HEK293 (cell line): ENCODE measurements around the gene SLC16A5.
A peak's percentile ranks its signal among the peaks of the same experiment; 100 is the strongest.

Source experiments
- MYNN ChIP-seq: fragments of 450-650 bp; formaldehyde crosslinking; IDR thresholded peaks from 2 replicates; pipeline ENCODE4 v1.5.1; 2016; ENCODE audit warnings: missing biosample characterization, missing genetic modification characterization, borderline replicate concordance
- PRDM6 ChIP-seq: fragments of 450-650 bp; formaldehyde crosslinking; IDR thresholded peaks from 2 replicates; pipeline ENCODE4 v1.5.1; 2017; ENCODE audit warnings: missing biosample characterization, missing genetic modification characterization
- ZBTB21 ChIP-seq: fragments of 450-650 bp; formaldehyde crosslinking; IDR thresholded peaks from 2 replicates; pipeline ENCODE4 v1.5.1; 2017; ENCODE audit warnings: missing biosample characterization, missing genetic modification characterization
- ZBTB48 ChIP-seq: fragments of 450-650 bp; formaldehyde crosslinking; IDR thresholded peaks from 2 replicates; pipeline ENCODE4 v1.5.1; 2016; ENCODE audit warnings: missing biosample characterization, missing genetic modification characterization
- ZBTB8A ChIP-seq: fragments of 450-650 bp; formaldehyde crosslinking; IDR thresholded peaks from 2 replicates; pipeline ENCODE4 v1.5.1; 2016; ENCODE audit warnings: missing biosample characterization, missing genetic modification characterization
- ZNF175 ChIP-seq: fragments of 450-650 bp; formaldehyde crosslinking; IDR thresholded peaks from 2 replicates; pipeline ENCODE4 v1.5.1; 2016; ENCODE audit warnings: missing biosample characterization, missing genetic modification characterization
- ZNF2 ChIP-seq: fragments of 450-650 bp; formaldehyde crosslinking; IDR thresholded peaks from 2 replicates; pipeline ENCODE4 v1.5.1; 2016; ENCODE audit warnings: missing biosample characterization, missing genetic modification characterization
- ZNF341 ChIP-seq: fragments of 450-650 bp; formaldehyde crosslinking; IDR thresholded peaks from 2 replicates; pipeline ENCODE4; 2016; ENCODE audit warnings: low read depth, missing biosample characterization, missing genetic modification characterization
- ZNF404 ChIP-seq: fragments of 450-650 bp; formaldehyde crosslinking; IDR thresholded peaks from 2 replicates; pipeline ENCODE4 v1.5.1; 2017; ENCODE audit warnings: missing biosample characterization, missing genetic modification characterization
- ZNF416 ChIP-seq: fragments of 450-650 bp; formaldehyde crosslinking; IDR thresholded peaks from 2 replicates; pipeline ENCODE4 v1.5.1; 2016; ENCODE audit warnings: missing biosample characterization, missing genetic modification characterization
- ZNF473 ChIP-seq: fragments of 450-650 bp; formaldehyde crosslinking; IDR thresholded peaks from 2 replicates; pipeline ENCODE4 v1.5.1; 2017; ENCODE audit warnings: missing biosample characterization, missing genetic modification characterization
- ZNF518A ChIP-seq: fragments of 450-650 bp; formaldehyde crosslinking; conservative IDR thresholded peaks from 2 replicates; pipeline ENCODE4 v1.5.1; 2016; ENCODE audit warnings: low read depth, missing biosample characterization, missing genetic modification characterization
- ZNF561 ChIP-seq: fragments of 450-650 bp; IDR thresholded peaks from 2 replicates; pipeline ENCODE4 v1.5.1; 2018; ENCODE audit warnings: missing biosample characterization, missing genetic modification characterization, borderline replicate concordance
- ZNF580 ChIP-seq: fragments of 450-650 bp; formaldehyde crosslinking; IDR thresholded peaks from 2 replicates; pipeline ENCODE4 v1.5.1; 2016; ENCODE audit warnings: missing biosample characterization, missing genetic modification characterization
- ZNF596 ChIP-seq: fragments of 450-650 bp; IDR thresholded peaks from 2 replicates; pipeline ENCODE4 v1.5.0; 2018; ENCODE audit warnings: missing biosample characterization, mild to moderate bottlenecking, missing genetic modification characterization, moderate library complexity
- ZNF624 ChIP-seq: fragments of 450-650 bp; formaldehyde crosslinking; IDR thresholded peaks from 2 replicates; pipeline ENCODE4 v1.5.1; 2017; ENCODE audit warnings: missing biosample characterization, missing genetic modification characterization
- ZNF660 ChIP-seq: fragments of 450-650 bp; IDR thresholded peaks from 2 replicates; pipeline ENCODE4 v1.5.1; 2018; ENCODE audit warnings: missing biosample characterization, mild to moderate bottlenecking, missing genetic modification characterization
- ZNF777 ChIP-seq: fragments of 450-650 bp; formaldehyde crosslinking; IDR thresholded peaks from 2 replicates; pipeline ENCODE4 v1.5.1; 2017; ENCODE audit warnings: missing biosample characterization, missing genetic modification characterization, borderline replicate concordance
- TF ChIP-seq, protein P1 (sequence below): fragments of 450-650 bp; formaldehyde crosslinking; IDR thresholded peaks from 2 replicates; pipeline ENCODE4 v1.5.1; 2016; ENCODE audit warnings: missing biosample characterization, missing genetic modification characterization
- TF ChIP-seq, protein P2 (sequence below): fragments of 450-650 bp; formaldehyde crosslinking; IDR thresholded peaks from 2 replicates; pipeline ENCODE4 v1.5.1; 2017; ENCODE audit warnings: missing biosample characterization, missing genetic modification characterization
- TF ChIP-seq, protein P3 (sequence below): fragments of 450-650 bp; formaldehyde crosslinking; IDR thresholded peaks from 2 replicates; pipeline ENCODE4 v1.5.1; 2016; ENCODE audit warnings: missing biosample characterization, missing genetic modification characterization
- TF ChIP-seq, protein P4 (sequence below): fragments of 450-650 bp; formaldehyde crosslinking; IDR thresholded peaks from 2 replicates; pipeline ENCODE4 v1.5.1; 2016; ENCODE audit warnings: missing biosample characterization, missing genetic modification characterization

SLC16A5 gene

GRCh38 chr17:75109407-75110233 lies 21.9 kb downstream of the SLC16A5 start, which contains the start of gene ARMC7 (continued):
- TF ChIP-seq, protein P1, sequence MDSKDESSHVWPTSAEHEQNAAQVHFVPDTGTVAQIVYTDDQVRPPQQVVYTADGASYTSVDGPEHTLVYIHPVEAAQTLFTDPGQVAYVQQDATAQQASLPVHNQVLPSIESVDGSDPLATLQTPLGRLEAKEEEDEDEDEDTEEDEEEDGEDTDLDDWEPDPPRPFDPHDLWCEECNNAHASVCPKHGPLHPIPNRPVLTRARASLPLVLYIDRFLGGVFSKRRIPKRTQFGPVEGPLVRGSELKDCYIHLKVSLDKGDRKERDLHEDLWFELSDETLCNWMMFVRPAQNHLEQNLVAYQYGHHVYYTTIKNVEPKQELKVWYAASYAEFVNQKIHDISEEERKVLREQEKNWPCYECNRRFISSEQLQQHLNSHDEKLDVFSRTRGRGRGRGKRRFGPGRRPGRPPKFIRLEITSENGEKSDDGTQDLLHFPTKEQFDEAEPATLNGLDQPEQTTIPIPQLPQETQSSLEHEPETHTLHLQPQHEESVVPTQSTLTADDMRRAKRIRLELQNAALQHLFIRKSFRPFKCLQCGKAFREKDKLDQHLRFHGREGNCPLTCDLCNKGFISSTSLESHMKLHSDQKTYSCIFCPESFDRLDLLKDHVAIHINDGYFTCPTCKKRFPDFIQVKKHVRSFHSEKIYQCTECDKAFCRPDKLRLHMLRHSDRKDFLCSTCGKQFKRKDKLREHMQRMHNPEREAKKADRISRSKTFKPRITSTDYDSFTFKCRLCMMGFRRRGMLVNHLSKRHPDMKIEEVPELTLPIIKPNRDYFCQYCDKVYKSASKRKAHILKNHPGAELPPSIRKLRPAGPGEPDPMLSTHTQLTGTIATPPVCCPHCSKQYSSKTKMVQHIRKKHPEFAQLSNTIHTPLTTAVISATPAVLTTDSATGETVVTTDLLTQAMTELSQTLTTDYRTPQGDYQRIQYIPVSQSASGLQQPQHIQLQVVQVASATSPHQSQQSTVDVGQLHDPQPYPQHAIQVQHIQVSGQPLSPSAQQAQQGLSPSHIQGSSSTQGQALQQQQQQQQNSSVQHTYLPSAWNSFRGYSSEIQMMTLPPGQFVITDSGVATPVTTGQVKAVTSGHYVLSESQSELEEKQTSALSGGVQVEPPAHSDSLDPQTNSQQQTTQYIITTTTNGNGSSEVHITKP (tag by site-specific recombination), result peak; percentile 72
- TF ChIP-seq ZBTB21 (no peak), ZNF777 (tag by site-specific recombination) (no peak), ZNF404 (tag by site-specific recombination) (no peak), ZNF660 (no peak), ZNF596 (tag by site-specific recombination) (0 out of 2 replicates have a peak, but pooled peaks have one; percentile 35), ZNF473 (no peak), MYNN (tag by site-specific recombination) (no peak), PRDM6 (no peak), ZBTB48 (tag by site-specific recombination) (no peak), ZBTB8A (tag by site-specific recombination) (no peak), ZNF518A (no peak), ZNF580 (no peak), ZNF624 (tag by site-specific recombination) (no peak), ZNF416 (tag by site-specific recombination) (no peak), ZNF2 (tag by site-specific recombination) (0 out of 2 replicates have a peak, but pooled peaks have one; percentile 14), ZNF175 (tag by site-specific recombination) (no peak), ZNF341 (0 out of 2 replicates have a peak, but pooled peaks have one; percentile 36), ZNF561 (tag by site-specific recombination) (peak; percentile 60; the same call in 1 of the 2 replicates)
- TF ChIP-seq, protein P2, sequence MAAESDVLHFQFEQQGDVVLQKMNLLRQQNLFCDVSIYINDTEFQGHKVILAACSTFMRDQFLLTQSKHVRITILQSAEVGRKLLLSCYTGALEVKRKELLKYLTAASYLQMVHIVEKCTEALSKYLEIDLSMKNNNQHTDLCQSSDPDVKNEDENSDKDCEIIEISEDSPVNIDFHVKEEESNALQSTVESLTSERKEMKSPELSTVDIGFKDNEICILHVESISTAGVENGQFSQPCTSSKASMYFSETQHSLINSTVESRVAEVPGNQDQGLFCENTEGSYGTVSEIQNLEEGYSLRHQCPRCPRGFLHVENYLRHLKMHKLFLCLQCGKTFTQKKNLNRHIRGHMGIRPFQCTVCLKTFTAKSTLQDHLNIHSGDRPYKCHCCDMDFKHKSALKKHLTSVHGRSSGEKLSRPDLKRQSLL, result peak; percentile 64; the same call in 1 of the 2 replicates
- TF ChIP-seq, protein P3, sequence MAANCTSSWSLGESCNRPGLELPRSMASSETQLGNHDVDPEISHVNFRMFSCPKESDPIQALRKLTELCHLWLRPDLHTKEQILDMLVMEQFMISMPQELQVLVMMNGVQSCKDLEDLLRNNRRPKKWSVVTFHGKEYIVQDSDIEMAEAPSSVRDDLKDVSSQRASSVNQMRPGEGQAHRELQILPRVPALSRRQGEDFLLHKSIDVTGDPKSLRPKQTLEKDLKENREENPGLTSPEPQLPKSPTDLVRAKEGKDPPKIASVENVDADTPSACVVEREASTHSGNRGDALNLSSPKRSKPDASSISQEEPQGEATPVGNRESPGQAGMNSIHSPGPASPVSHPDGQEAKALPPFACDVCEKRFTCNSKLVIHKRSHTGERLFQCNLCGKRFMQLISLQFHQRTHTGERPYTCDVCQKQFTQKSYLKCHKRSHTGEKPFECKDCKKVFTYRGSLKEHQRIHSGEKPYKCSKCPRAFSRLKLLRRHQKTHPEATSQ, result no peak
- TF ChIP-seq, protein P4, sequence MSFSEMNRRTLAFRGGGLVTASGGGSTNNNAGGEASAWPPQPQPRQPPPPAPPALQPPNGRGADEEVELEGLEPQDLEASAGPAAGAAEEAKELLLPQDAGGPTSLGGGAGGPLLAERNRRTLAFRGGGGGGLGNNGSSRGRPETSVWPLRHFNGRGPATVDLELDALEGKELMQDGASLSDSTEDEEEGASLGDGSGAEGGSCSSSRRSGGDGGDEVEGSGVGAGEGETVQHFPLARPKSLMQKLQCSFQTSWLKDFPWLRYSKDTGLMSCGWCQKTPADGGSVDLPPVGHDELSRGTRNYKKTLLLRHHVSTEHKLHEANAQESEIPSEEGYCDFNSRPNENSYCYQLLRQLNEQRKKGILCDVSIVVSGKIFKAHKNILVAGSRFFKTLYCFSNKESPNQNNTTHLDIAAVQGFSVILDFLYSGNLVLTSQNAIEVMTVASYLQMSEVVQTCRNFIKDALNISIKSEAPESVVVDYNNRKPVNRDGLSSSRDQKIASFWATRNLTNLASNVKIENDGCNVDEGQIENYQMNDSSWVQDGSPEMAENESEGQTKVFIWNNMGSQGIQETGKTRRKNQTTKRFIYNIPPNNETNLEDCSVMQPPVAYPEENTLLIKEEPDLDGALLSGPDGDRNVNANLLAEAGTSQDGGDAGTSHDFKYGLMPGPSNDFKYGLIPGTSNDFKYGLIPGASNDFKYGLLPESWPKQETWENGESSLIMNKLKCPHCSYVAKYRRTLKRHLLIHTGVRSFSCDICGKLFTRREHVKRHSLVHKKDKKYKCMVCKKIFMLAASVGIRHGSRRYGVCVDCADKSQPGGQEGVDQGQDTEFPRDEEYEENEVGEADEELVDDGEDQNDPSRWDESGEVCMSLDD (tag by site-specific recombination), result no peak
